ENCODE results near the gene AGBL1.

The AGBL1 gene

GRCh38 chr15:86541540-86541939 lies 461.9 kb downstream of the AGBL1 start:
- no peak for DNase-seq

GRCh38 chr15:86550075-86550474 lies 470.4 kb downstream of the AGBL1 start:
- DNase-seq, result no peak

GRCh38 chr15:86553108-86553507 lies 473.4 kb downstream of the AGBL1 start:
- peak; percentile 23 for DNase-seq

DNA sequence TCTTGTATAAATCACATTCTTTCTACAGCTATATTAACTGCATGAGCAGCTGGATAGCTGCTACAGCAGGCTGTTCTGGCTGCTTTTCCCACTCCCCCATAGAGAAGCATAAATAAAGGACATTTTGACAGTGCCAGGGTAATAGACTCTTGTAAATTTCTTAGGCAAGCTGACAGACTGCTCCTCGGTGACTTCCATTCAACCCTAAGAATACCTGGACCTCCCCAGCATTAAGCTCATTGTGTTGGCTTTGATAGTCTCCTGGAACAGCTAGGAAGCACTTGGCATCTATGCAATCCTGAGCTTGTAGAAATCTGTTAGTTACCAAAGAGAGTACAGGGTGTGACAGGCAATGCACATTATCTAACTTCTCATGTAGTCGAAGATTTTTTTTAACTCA lies 475.4 kb downstream of the AGBL1 start:
- peak; percentile 5 for DNase-seq

- peak; percentile 86 for DNase-seq
Observed at GRCh38 chr15:86555939-86556338, 476.3 kb downstream of the AGBL1 start.

GRCh38 chr15:86556396-86557017 lies 476.8 kb downstream of the AGBL1 start:
- DNase-seq, result no peak

- DNase-seq, result no peak
Observed at GRCh38 chr15:86557018-86557550, 477.4 kb downstream of the AGBL1 start.

DNA sequence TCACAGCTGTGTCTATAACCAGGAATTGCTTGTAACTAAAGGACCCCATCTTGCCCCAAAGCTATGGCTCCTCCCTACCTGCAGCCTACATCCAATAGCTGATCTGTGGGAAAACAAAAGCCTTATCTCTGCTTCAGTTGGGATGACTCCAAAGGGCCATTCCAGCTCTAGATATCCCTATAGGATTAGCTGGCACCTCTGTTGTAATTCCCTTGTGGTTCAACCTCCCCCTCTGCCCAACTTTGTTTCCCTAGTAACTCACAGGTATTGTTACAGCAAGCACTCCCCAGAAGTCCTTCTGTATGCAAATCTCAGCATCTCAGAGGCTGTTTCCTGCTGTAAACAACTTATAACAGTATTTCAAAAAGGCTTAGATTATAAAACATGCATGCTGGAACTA lies 478.6 kb downstream of the AGBL1 start:
- DNase-seq, result no peak

DNA sequence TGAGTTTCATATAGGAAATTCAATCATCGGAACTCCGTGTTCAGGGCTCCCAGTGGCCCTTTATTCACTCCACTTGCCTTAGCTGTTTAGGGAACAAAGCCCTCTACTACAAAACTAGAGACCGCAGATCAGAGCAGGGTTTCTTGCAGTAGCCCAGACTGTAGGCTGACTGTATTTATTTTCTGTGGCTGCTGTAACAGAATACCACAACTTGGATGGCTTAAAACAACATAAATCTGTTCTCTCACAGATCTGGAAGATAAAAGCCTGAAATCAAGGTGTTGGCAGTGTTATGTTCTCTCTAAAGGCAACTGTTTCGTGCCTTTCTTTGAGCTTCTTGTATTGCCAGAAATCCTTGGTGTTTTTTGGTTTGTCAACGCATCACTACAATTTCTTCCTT lies 479.0 kb downstream of the AGBL1 start:
- no peak for DNase-seq

- no peak for DNase-seq
Observed at GRCh38 chr15:86568378-86568777, 488.7 kb downstream of the AGBL1 start.

- no peak for DNase-seq
Observed at GRCh38 chr15:86570738-86571137, 491.1 kb downstream of the AGBL1 start.

DNA sequence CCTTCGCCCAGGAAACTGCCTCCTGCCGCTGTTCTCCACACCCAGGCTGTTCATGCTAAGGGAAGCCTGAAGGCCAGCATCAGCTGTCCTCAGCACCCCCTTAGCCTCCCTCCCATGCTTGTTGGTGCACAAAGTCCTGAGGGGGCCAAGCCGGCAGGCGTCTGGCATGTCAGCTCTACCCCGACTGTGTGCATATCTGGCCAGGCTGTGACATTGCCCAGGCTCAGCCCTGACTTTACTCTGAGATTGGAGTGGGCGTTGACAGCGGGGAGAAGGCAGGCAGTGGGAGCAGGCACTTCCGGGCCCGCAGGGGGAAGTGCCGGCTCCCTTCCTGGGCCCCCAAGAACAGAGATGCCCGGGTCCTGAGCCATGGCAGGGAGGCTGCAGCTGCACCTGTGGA lies 492.2 kb downstream of the AGBL1 start:
- no peak for DNase-seq

- DNase-seq, result no peak
Observed at GRCh38 chr15:86572368-86572841, 492.7 kb downstream of the AGBL1 start.

GRCh38 chr15:86573476-86573875 lies 493.8 kb downstream of the AGBL1 start:
- no peak for DNase-seq

GRCh38 chr15:86588413-86588812 lies 508.7 kb downstream of the AGBL1 start:
- DNase-seq, result no peak

GRCh38 chr15:86590461-86590860 lies 510.8 kb downstream of the AGBL1 start:
- no peak for DNase-seq

DNA sequence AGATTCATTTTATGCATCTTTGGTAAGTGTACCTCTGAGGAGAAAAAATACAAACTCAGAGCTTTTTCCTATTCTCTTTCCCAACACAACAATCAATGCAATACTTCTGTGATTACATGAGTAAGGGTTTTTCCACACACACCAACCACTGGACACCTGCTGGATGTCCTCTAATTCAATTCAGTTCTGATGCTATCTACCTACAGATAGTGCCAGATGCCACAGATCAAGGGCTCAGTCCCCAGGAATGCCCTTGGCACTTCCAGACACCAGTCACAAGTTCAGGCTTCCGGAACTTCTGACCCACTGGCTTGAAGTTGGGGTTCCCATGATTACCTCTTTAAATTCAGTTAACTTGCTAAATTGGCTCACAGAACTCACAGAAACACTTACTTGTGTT lies 511.5 kb downstream of the AGBL1 start:
- DNase-seq, result no peak

GRCh38 chr15:86591994-86592735 lies 512.5 kb downstream of the AGBL1 start:
- DNase-seq, result no peak

DNA sequence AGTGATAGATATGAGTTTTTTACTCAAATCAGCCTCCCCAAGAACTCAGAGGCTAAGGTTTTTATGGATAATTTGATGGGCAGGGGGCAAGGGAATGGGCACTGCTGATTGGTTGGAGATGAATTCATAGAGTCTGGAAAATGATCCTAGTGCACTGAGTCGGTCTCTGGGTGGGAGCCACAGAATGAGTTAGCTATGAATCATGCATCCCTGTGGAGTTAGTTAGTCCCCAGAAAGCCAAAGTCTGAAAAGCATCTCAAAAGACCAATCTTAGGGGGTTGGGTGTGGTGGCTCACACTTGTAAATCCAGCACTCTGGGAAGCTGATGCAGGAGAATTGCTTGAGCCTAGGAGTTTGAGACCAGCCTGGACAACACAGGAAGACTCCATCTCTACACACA lies 516.1 kb downstream of the AGBL1 start:
- DNase-seq, result no peak

DNA sequence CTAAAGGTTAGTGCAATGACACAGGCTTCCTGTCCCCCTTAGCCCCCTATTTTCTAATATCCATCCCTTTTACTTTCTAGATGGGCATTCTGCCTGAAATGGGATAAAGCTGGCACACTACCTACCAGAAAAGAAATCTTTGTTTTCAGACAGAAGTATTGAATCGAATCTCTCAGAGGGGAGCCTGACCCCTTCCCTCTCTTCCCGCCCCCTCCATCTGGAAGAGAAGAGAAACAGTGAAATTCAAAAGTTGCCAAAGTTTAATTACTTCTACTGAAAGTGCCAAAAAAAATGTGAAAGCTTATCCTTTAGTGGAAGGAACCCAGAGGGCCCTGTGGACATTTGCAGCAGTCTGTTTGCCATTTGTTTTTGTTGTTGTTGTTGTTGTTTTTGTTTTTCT lies 523.8 kb downstream of the AGBL1 start:
- no peak for DNase-seq

DNA sequence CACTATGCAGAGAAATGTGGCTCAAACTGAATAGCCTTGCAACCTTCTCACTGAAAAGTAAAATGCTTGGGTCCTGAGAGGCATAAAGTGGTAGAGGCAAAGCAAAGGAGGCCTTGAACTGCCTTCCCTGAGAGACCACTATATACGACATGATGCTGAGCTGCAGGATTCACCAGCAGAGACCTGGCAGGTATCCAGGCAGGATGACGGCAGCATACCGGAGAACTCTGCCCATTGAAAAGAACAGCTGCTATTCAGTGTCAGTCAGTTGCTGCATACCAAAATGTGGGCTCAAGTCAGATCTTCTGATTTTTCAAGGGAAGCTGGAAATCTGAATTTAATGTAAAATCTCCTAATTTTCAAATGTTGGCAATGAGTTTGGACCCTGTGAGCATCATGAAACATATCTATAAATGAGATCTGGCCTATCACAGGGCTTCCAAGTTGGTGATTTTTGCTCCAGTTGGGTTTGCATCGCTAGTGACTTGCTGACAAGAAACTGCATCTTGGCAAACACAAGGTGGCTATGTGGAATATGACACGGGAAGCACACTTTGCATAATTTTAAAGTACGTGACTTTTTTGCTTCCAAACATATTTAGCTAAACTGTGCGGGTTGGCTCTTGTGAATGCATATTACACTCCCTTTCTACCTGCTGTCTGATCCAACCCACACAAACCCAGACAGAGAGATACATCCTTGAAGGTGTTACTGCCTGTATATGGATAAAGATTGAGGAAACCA lies 529.0 kb downstream of the AGBL1 start:
- DNase-seq, result no peak

DNA sequence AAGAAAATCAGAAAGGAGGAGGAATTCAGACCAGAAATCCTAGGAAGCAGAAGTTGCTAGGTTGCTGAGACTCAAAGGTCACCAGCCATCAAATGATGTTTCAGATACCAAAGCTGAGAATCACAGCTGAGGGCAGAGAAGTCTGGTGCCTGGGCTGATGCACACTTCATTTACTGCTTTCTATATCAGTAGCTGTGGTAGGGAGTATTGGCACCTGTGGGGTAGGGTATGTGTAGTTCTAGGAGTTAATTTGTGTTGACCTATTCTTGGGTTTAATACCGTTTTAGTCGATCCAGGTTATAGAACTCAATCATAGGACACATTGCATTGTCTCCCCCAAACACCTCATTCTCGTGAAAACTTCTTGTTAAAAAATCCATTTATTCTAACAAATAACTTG lies 529.6 kb downstream of the AGBL1 start:
- no peak for DNase-seq

DNA sequence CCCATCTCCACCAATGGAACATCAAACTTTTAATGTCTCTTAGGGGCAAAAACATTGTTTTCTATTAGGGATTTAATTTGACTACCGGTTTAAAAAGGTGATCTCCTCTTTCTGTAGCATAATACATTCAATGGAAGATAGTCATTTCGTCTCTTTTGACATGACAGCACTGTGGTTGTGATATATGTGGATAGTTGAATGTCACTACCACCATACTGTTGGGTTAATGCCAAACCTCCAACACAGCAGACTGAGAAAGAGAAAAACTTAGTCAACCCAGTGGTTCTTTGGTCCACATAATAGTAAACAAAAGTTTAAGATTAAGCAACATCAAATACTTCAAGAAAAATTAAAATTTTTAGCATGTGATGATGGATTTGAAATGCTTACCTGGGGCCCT lies 530.4 kb downstream of the AGBL1 start:
- DNase-seq, result no peak

Measured in NCI-H510A treated with DMSO at 0.1 percent for 48 hours (cell line).